ENCODE results near the gene OR13A1. TPM values are rescaled to one million over a fixed set of nuclear protein-coding genes. Genes with fewer than 3 reads are reported as not detected.
"Not testable (repeated sequence)": the region's sequence is repeated elsewhere in the genome, so short reads cannot be mapped to it uniquely, and the experiment has no call there.

The OR13A1 gene
- total RNA-seq, 1 donor from 2014 or later = not detected

GRCh38 chr10:45313264-45313873 is 2.0 kb downstream of the OR13A1 start:
- Histone ChIP-seq H3K4me3 (no peak overlapping the region), H3K36me3 (no peaks in the 10 kb centered on the region), H3K27me3 (no peaks in the 10 kb centered on the region), H3K4me1 (no peaks in the 10 kb centered on the region), H3K9me3 (peaks cover 3% of the 10 kb centered on the region), H3K27ac (no peak overlapping the region)
- intact Hi-C loops (cut with DNase I) = no loop called here
- no peak for DNase-seq (ENCODE audit: extremely low spot score in 2 of 2)
- TF ChIP-seq POLR2A (IDR thresholded peaks at IDR 0.05) = no peak
- TF ChIP-seq POLR2AphosphoS5 (IDR thresholded peaks at IDR 0.05; ENCODE audit: insufficient read depth in 1 of 2, low read depth in 1 of 2) = no peak
- no peak for TF ChIP-seq CTCF (IDR thresholded peaks at IDR 0.05)

- Histone ChIP-seq H3K4me1 (no peaks in the 10 kb centered on the region), H3K27me3 (no peaks in the 10 kb centered on the region), H3K4me3 (no peak overlapping the region), H3K36me3 (no peaks in the 10 kb centered on the region), H3K27ac (no peak overlapping the region), H3K9me3 (peaks cover 3% of the 10 kb centered on the region)
- intact Hi-C loops (cut with DNase I) = no loop called here
- no peak for TF ChIP-seq POLR2A (IDR thresholded peaks at IDR 0.05)
- TF ChIP-seq CTCF (IDR thresholded peaks at IDR 0.05) = no peak
- TF ChIP-seq POLR2AphosphoS5 (IDR thresholded peaks at IDR 0.05; ENCODE audit: insufficient read depth in 1 of 2, low read depth in 1 of 2) = no peak
- DNase-seq (ENCODE audit: extremely low spot score in 2 of 2) = no peak
Observed at GRCh38 chr10:45308707-45309106, 6.7 kb downstream of the OR13A1 start.

GRCh38 chr10:45302573-45302972 is 12.8 kb downstream of the OR13A1 start:
- Histone ChIP-seq H3K27me3 (no peaks in the 10 kb centered on the region), H3K9me3 (no peaks in the 10 kb centered on the region), H3K36me3 (no peaks in the 10 kb centered on the region), H3K27ac (no peak overlapping the region), H3K4me1 (no peaks in the 10 kb centered on the region), H3K4me3 (no peak overlapping the region)
- no peak for DNase-seq (ENCODE audit: extremely low spot score in 2 of 2)
- TF ChIP-seq POLR2AphosphoS5 (IDR thresholded peaks at IDR 0.05; ENCODE audit: insufficient read depth in 1 of 2, low read depth in 1 of 2) (no peak), CTCF (IDR thresholded peaks at IDR 0.05) (no peak), POLR2A (IDR thresholded peaks at IDR 0.05) (no peak)
- intact Hi-C loops (cut with DNase I) = no loop called here

- H3K9me3 ChIP-seq; H3K27ac ChIP-seq; DNase-seq (ENCODE audit: extremely low spot score in 2 of 2); H3K4me3 ChIP-seq; H3K4me1 ChIP-seq; intact Hi-C loops (cut with DNase I); H3K36me3 ChIP-seq; H3K27me3 ChIP-seq: not testable (repeated sequence)
Observed at GRCh38 chr10:45298341-45298955, 17.0 kb downstream of the OR13A1 start.

GRCh38 chr10:45294681-45295080 is 20.7 kb downstream of the OR13A1 start:
- no peak overlapping the region for H3K27ac ChIP-seq
- H3K27me3 ChIP-seq = no peaks in the 10 kb centered on the region
- TF ChIP-seq POLR2AphosphoS5 (IDR thresholded peaks at IDR 0.05; ENCODE audit: insufficient read depth in 1 of 2, low read depth in 1 of 2) (no peak), CTCF (IDR thresholded peaks at IDR 0.05) (no peak), POLR2A (IDR thresholded peaks at IDR 0.05) (no peak)

More at GRCh38 chr10:45294681-45295080, 20.7 kb downstream of the OR13A1 start:
- Histone ChIP-seq H3K9me3 (no peaks in the 10 kb centered on the region), H3K4me3 (no peak overlapping the region), H3K4me1 (no peaks in the 10 kb centered on the region), H3K36me3 (no peaks in the 10 kb centered on the region)
- intact Hi-C loops (cut with DNase I) = no loop called here
- DNase-seq (ENCODE audit: extremely low spot score in 2 of 2) = no peak

Data from vagina (tissue), 2 donors.